ENCODE results near the gene TPPP2.

- TF ChIP-seq CTCF (conservative IDR thresholded peaks at IDR 0.05; ENCODE audit: low read length): no peak
- TF ChIP-seq EZH2phosphoT487 (IDR thresholded peaks at IDR 0.05; ENCODE audit: borderline replicate concordance, low read depth, low read length): no peak
These were observed 13.5 kb downstream of the TPPP2 start for GRCh38 chr14:21043387-21043973.
